Measurements from ENCODE around the gene FNDC11. TPM values are rescaled to one million over a fixed set of nuclear protein-coding genes. Genes with fewer than 3 reads are reported as not detected.

FNDC11 gene
- total RNA-seq, 3 donors from 2014 or later (not counting 1 experiment from before 2014, with no cell fraction given), result 0.19 to 0.75 (median 0.25) TPM

DNA sequence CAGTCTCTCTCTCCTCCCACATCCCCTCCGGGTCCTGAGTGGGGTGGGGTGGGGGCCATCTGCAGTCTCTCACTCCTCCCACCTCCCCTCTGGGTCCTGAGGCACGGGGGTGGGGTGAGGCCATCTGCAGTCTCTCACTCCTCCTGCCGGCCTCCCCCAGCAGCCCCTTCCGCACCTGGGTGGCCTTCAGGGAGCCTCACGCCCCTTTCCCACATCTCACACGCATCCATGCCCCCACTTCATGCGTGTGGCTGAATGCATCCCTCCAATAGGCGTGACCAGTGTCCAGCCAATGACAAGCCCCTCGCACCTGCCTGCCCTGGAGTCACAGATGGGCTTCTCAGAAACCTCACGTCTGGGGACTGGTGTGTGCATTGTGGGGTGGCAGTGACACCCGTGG, 5.4 kb upstream of the FNDC11 start:
- Histone ChIP-seq H3K27ac (ENCODE audit: low read length) (no peak overlapping the region), H3K36me3 (ENCODE audit: control insufficient read depth, insufficient read depth, low read length) (no peaks in the 10 kb centered on the region), H3K27me3 (ENCODE audit: control insufficient read depth, insufficient read depth, low read length) (peaks cover 2% of the 10 kb centered on the region), H3K4me1 (ENCODE audit: control insufficient read depth, insufficient read depth, low read length) (peaks cover 27% of the 10 kb centered on the region), H3K4me3 (ENCODE audit: low read length) (no peak overlapping the region), H3K9me3 (ENCODE audit: control insufficient read depth, insufficient read depth, low read length) (no peaks in the 10 kb centered on the region)
- TF ChIP-seq CTCF (IDR thresholded peaks at IDR 0.05), result no peak
- intact Hi-C loops (cut with micrococcal nuclease), result no loop called here
- Mint-ChIP-seq H3K27ac (no peak overlapping the region), H3K9me3 (no peaks in the 10 kb centered on the region), H3K36me3 (no peaks in the 10 kb centered on the region), H3K27me3 (ENCODE audit: low read depth in 2 of 2) (peaks cover 0 to 6% of the 10 kb centered on the region in 2 donors), H3K4me1 (peaks cover 0 to 18% of the 10 kb centered on the region in 2 donors), H3K4me3 (no peak overlapping the region)
- ATAC-seq, result no peak
- WGBS (ENCODE audit: insufficient coverage), result 63% methylated on average over 10 of the region's 11 CpGs
- no peak for DNase-seq

- no peak overlapping the region for H3K27ac ChIP-seq (ENCODE audit: low read length)
- TF ChIP-seq CTCF (IDR thresholded peaks at IDR 0.05), result no peak
- no peak for DNase-seq
- Mint-ChIP-seq H3K4me1 (peaks cover 0 to 18% of the 10 kb centered on the region in 2 donors), H3K27ac (no peak overlapping the region), H3K9me3 (no peaks in the 10 kb centered on the region), H3K4me3 (no peak overlapping the region), H3K36me3 (no peaks in the 10 kb centered on the region), H3K27me3 (ENCODE audit: low read depth in 2 of 2) (peaks cover 0 to 6% of the 10 kb centered on the region in 2 donors)
- intact Hi-C loops (cut with micrococcal nuclease), result no loop called here
- peaks cover 2% of the 10 kb centered on the region for H3K27me3 ChIP-seq (ENCODE audit: control insufficient read depth, insufficient read depth, low read length)
- H3K4me3 ChIP-seq (ENCODE audit: low read length), result no peak overlapping the region
- no peaks in the 10 kb centered on the region for H3K36me3 ChIP-seq (ENCODE audit: control insufficient read depth, insufficient read depth, low read length)
- ATAC-seq, result no peak
- 34% methylated on average over 8 of the region's 25 CpGs for WGBS (ENCODE audit: insufficient coverage)
- peaks cover 32% of the 10 kb centered on the region for H3K4me1 ChIP-seq (ENCODE audit: control insufficient read depth, insufficient read depth, low read length)
- no peaks in the 10 kb centered on the region for H3K9me3 ChIP-seq (ENCODE audit: control insufficient read depth, insufficient read depth, low read length)
Measured at GRCh38 chr20:63549019-63549418, 4.9 kb upstream of the FNDC11 start.

GRCh38 chr20:63549679-63550282, 4.2 kb upstream of the FNDC11 start:
- H3K4me1 Mint-ChIP-seq, result peaks cover 0 to 18% of the 10 kb centered on the region in 2 donors
- 86% methylated on average over 18 of the region's 18 CpGs for WGBS (ENCODE audit: insufficient coverage)
- intact Hi-C loops (cut with micrococcal nuclease), result loop anchor here (5.0 kb wide), 1 partner anchor 88 kb away; no protein-coding TSS in a partner anchor
- no peak for ATAC-seq
- H3K9me3 ChIP-seq (ENCODE audit: control insufficient read depth, insufficient read depth, low read length), result no peaks in the 10 kb centered on the region
- peaks cover 36% of the 10 kb centered on the region for H3K4me1 ChIP-seq (ENCODE audit: control insufficient read depth, insufficient read depth, low read length)
- H3K4me3 Mint-ChIP-seq, result no peak overlapping the region
- no peaks in the 10 kb centered on the region for H3K9me3 Mint-ChIP-seq
- no peaks in the 10 kb centered on the region for H3K36me3 ChIP-seq (ENCODE audit: control insufficient read depth, insufficient read depth, low read length)
- peaks cover 0 to 6% of the 10 kb centered on the region in 2 donors for H3K27me3 Mint-ChIP-seq (ENCODE audit: low read depth in 2 of 2)
- H3K27me3 ChIP-seq (ENCODE audit: control insufficient read depth, insufficient read depth, low read length), result peaks cover 2% of the 10 kb centered on the region
- no peaks in the 10 kb centered on the region for H3K36me3 Mint-ChIP-seq
- H3K27ac Mint-ChIP-seq, result no peak overlapping the region
- no peak overlapping the region for H3K27ac ChIP-seq (ENCODE audit: low read length)
- DNase-seq, result no peak
- H3K4me3 ChIP-seq (ENCODE audit: low read length), result no peak overlapping the region
- TF ChIP-seq CTCF (IDR thresholded peaks at IDR 0.05), result no peak

DNA sequence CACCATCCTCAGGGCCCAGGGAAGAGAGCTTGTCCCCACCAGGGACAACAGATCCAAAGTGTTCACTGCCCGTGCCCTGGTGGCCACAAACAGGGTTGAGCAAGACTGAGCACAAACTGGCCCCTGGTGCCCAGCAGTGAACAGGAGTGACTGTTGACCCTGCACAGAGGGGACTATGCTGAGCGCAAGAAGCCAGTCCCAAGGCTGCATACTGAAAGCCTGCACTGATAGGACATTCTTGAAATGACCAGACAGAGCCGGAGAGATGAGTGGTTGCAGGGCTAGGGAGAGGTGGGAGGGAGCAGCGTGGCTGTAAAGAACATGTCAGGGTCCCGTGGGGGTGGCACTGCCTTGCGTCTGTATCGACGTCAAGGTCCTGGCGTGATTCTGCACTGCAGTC, 2.9 kb upstream of the FNDC11 start:
- H3K4me3 ChIP-seq (ENCODE audit: low read length), result no peak overlapping the region
- ATAC-seq (no peak), DNase-seq (no peak)
- WGBS (ENCODE audit: insufficient coverage), result 91% methylated on average over 9 of the region's 9 CpGs
- H3K27me3 ChIP-seq (ENCODE audit: control insufficient read depth, insufficient read depth, low read length), result peaks cover 2% of the 10 kb centered on the region
- intact Hi-C loops (cut with micrococcal nuclease), result loop anchor here (5.0 kb wide), 1 partner anchor 86 kb away; no protein-coding TSS in a partner anchor
- H3K4me1 Mint-ChIP-seq, result peaks cover 0 to 18% of the 10 kb centered on the region in 2 donors
- no peaks in the 10 kb centered on the region for H3K9me3 Mint-ChIP-seq
- no peak overlapping the region for H3K4me3 Mint-ChIP-seq
- TF ChIP-seq CTCF (IDR thresholded peaks at IDR 0.05), result no peak
- H3K36me3 ChIP-seq (ENCODE audit: control insufficient read depth, insufficient read depth, low read length), result no peaks in the 10 kb centered on the region
- H3K36me3 Mint-ChIP-seq, result no peaks in the 10 kb centered on the region
- no peaks in the 10 kb centered on the region for H3K9me3 ChIP-seq (ENCODE audit: control insufficient read depth, insufficient read depth, low read length)
- peaks cover 0 to 3% of the 10 kb centered on the region in 2 donors for H3K27me3 Mint-ChIP-seq (ENCODE audit: low read depth in 2 of 2)
- peaks cover 30% of the 10 kb centered on the region for H3K4me1 ChIP-seq (ENCODE audit: control insufficient read depth, insufficient read depth, low read length)
- no peak overlapping the region for H3K27ac ChIP-seq (ENCODE audit: low read length)
- H3K27ac Mint-ChIP-seq, result no peak overlapping the region
